ENCODE results near the gene PDPK1.

- TF ChIP-seq, protein P1, sequence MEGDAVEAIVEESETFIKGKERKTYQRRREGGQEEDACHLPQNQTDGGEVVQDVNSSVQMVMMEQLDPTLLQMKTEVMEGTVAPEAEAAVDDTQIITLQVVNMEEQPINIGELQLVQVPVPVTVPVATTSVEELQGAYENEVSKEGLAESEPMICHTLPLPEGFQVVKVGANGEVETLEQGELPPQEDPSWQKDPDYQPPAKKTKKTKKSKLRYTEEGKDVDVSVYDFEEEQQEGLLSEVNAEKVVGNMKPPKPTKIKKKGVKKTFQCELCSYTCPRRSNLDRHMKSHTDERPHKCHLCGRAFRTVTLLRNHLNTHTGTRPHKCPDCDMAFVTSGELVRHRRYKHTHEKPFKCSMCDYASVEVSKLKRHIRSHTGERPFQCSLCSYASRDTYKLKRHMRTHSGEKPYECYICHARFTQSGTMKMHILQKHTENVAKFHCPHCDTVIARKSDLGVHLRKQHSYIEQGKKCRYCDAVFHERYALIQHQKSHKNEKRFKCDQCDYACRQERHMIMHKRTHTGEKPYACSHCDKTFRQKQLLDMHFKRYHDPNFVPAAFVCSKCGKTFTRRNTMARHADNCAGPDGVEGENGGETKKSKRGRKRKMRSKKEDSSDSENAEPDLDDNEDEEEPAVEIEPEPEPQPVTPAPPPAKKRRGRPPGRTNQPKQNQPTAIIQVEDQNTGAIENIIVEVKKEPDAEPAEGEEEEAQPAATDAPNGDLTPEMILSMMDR (optimal IDR thresholded peaks at IDR 0.05 in 1 of 3, IDR thresholded peaks at IDR 0.05 in 1 of 3, conservative IDR thresholded peaks at IDR 0.05 in 1 of 3; ENCODE audit: extremely low read depth in 1 of 3, insufficient read depth in 2 of 3, low read length in 3 of 3) = peak in 2 of 3 experiments; percentile 4 to 14
- no peak for TF ChIP-seq EZH2 (IDR thresholded peaks at IDR 0.05; ENCODE audit: low read length)
These were observed 48.4 kb downstream of the PDPK1 start for GRCh38 chr16:2586241-2586640.
